Glutamatergic neuron (in vitro differentiated cells): ENCODE results near the gene YTHDC1. TPM values are rescaled to one million over a fixed set of nuclear protein-coding genes. Genes with fewer than 3 reads are reported as not detected.
"Not testable (repeated sequence)": the region's sequence is repeated elsewhere in the genome, so short reads cannot be mapped to it uniquely, and the experiment has no call there.

Experiments
- DNase-seq: peaks from one replicate; pipeline ENCODE4 v3.0.0; 2022
- H3K27ac Mint-ChIP-seq: one replicate; pipeline ENCODE4 v1.8.0; 2020; ENCODE audit warnings: mild to moderate bottlenecking, mixed read lengths, inconsistent platforms; ENCODE audit not compliant: unreplicated experiment
- H3K27me3 Mint-ChIP-seq: one replicate; pipeline ENCODE4 v1.8.0; 2020; ENCODE audit warnings: mild to moderate bottlenecking, moderate library complexity, mixed read lengths, inconsistent platforms; ENCODE audit not compliant: unreplicated experiment
- H3K36me3 Mint-ChIP-seq: one replicate; pipeline ENCODE4 v1.8.0; 2020; ENCODE audit warnings: mild to moderate bottlenecking, mixed read lengths, inconsistent platforms; ENCODE audit not compliant: unreplicated experiment
- H3K4me1 Mint-ChIP-seq: one replicate; pipeline ENCODE4 v1.8.0; 2020; ENCODE audit warnings: mild to moderate bottlenecking, low read depth, mixed read lengths, inconsistent platforms; ENCODE audit not compliant: unreplicated experiment
- H3K4me3 Mint-ChIP-seq: one replicate; pipeline ENCODE4 v1.8.0; 2020; ENCODE audit warnings: mild to moderate bottlenecking, mixed read lengths, inconsistent platforms; ENCODE audit not compliant: unreplicated experiment
- H3K9me3 Mint-ChIP-seq: one replicate; pipeline ENCODE4 v1.8.0; 2020; ENCODE audit warnings: mild to moderate bottlenecking, moderate library complexity, mixed read lengths, inconsistent platforms; ENCODE audit not compliant: unreplicated experiment
- long read RNA-seq: library from polyadenylated mRNA; unstranded; transcript quantifications from one replicate; pipeline ENCODE4 v2.0.0, GENCODE V29; 2020; ENCODE audit not compliant: unreplicated experiment
- total RNA-seq: library from RNA; stranded (reverse); fragmentation: NEBNext Ultra II Directional; extraction: Animal tissue kit (Norgen Biotek cat#: 25700); gene quantifications from one replicate; pipeline ENCODE4 v1.2.1, GENCODE V29; 2021; ENCODE audit not compliant: unreplicated experiment
- TF ChIP-seq, protein P1 (sequence below): fragments of 200-600 bp; sonication (generic); IDR thresholded peaks from one replicate; pipeline ENCODE4 v1.5.0; 2021; ENCODE audit not compliant: partially characterized antibody, unreplicated experiment

YTHDC1 gene
- 114 TPM for total RNA-seq
- long read RNA-seq, partial matches to known transcripts = 14 of 14 reads
- long read RNA-seq, other reads (novel, unspliced or antisense) = 0 of 14 reads

DNA sequence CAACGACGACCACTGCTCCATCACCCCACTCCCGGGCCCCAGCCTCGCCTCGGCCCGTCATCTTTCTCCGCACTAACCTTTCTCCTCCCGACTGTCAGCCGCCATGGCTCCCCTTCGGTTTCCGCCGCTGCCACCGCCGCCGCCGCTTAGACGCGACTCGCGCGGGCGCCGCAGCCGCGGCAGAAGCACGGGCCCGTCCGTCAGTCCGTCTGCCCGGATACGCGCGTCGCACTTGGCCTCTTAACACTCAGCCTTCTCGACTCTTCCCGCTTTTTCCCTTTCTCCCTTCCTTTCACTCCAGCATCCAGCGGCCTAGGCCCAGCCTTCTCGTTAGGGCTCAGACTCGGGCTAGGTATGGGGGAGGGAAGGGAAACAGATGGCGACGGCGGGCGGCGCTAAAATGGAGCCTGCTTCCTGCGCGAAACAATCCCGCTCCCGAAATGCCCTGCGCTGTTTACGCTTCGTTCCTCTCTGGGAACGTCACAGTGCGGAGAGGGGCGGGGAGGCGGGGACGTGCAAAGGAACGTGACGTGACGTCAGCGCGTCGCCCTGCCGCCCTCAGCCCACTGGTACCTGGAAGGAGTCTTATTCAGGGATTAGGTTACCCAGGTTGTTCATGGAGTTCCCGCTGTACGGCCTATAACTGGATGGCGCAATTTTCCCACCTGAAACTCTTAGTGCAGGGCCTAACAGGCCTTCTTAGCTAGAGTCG is at the start of gene YTHDC1:
YTHDC1 (minus strand) TSS at position 442 of the 712 bp plus-strand sequence; CDS start at position 105, 337 bp downstream.
- Mint-ChIP-seq H3K4me1 (peaks cover 12% of the 10 kb centered on the region), H3K9me3 (peaks cover 12% of the 10 kb centered on the region), H3K27ac (peak within 1 kb of the TSS; percentile 98), H3K27me3 (peaks cover 11% of the 10 kb centered on the region), H3K36me3 (no peaks in the 10 kb centered on the region), H3K4me3 (peak within 1 kb of the TSS; percentile 96)
- DNase-seq = peak; percentile 97
- TF ChIP-seq, protein P1, sequence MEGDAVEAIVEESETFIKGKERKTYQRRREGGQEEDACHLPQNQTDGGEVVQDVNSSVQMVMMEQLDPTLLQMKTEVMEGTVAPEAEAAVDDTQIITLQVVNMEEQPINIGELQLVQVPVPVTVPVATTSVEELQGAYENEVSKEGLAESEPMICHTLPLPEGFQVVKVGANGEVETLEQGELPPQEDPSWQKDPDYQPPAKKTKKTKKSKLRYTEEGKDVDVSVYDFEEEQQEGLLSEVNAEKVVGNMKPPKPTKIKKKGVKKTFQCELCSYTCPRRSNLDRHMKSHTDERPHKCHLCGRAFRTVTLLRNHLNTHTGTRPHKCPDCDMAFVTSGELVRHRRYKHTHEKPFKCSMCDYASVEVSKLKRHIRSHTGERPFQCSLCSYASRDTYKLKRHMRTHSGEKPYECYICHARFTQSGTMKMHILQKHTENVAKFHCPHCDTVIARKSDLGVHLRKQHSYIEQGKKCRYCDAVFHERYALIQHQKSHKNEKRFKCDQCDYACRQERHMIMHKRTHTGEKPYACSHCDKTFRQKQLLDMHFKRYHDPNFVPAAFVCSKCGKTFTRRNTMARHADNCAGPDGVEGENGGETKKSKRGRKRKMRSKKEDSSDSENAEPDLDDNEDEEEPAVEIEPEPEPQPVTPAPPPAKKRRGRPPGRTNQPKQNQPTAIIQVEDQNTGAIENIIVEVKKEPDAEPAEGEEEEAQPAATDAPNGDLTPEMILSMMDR = no peak

DNA sequence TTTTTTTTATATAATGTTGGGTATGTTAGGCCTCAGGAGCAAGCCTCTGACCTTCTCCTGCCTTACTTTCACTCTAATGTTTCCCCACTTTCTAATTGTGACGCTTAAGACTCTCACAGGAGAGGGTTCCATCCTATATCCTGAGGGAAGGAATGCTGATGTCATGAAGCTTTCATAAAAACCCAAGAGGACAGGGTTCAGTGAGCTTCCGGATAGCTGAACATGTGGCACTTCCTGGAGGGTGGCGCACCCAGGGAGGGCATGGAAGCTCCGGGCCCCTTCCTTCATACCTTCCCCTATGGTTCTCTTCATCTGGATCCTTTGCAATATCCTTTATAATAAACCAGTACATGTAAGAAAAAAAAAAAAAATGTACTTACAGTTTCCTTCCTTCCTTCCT is 49.4 kb upstream of the YTHDC1 start:
- Mint-ChIP-seq H3K36me3 (no peaks in the 10 kb centered on the region), H3K4me3 (no peak overlapping the region), H3K27ac (no peak overlapping the region), H3K27me3 (no peaks in the 10 kb centered on the region), H3K4me1 (peaks cover 2% of the 10 kb centered on the region), H3K9me3 (peaks cover 2% of the 10 kb centered on the region)
- no peak for DNase-seq
- TF ChIP-seq, protein P1 = no peak

DNA sequence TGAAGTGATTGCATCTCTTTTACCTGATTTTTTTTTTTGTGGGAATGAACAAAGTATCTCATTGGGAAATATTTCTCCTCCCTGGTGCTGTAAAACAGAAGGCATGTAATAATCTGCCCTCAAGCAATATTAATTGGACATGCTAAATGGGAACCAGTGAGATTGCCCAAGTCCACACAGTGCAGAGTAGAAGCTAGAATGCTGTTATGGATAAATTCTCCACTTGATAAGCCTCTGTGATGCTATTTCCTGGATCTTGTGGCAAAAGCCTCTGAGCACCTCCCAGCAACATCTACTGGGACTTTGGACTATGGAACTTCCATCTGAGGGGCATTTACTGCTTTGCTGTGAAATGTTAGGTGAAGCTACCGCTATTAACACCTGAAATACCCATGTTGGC is 46.9 kb upstream of the YTHDC1 start:
- TF ChIP-seq, protein P1 = no peak
- no peaks in the 10 kb centered on the region for H3K4me1 Mint-ChIP-seq
- no peaks in the 10 kb centered on the region for H3K36me3 Mint-ChIP-seq
- DNase-seq = no peak
- peaks cover 2% of the 10 kb centered on the region for H3K9me3 Mint-ChIP-seq
- no peak overlapping the region for H3K27ac Mint-ChIP-seq
- H3K27me3 Mint-ChIP-seq = no peaks in the 10 kb centered on the region
- no peak overlapping the region for H3K4me3 Mint-ChIP-seq

DNA sequence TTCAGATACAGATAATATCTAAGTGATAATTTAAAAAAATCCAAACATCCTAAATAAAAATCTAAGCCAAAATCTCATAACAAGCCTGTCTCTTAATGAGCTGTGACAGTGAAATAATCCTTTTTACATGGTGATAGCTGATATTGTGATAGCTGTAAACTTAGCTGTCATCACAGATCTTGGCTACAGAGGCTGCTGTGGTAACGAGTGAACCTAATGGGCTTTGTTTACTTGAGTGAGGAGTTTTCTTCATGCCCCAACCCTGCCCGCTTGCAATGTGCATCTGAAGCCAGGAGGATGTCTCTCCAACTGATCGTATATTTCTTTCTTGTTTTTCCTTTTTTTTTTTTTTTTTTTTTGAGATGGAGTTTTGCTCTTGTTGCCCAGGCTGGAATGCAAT is 41.5 kb upstream of the YTHDC1 start:
- Mint-ChIP-seq H3K36me3 (no peaks in the 10 kb centered on the region), H3K27me3 (no peaks in the 10 kb centered on the region), H3K4me1 (peaks cover 7% of the 10 kb centered on the region), H3K9me3 (peaks cover 2% of the 10 kb centered on the region), H3K4me3 (no peak overlapping the region), H3K27ac (no peak overlapping the region)
- TF ChIP-seq, protein P1 = no peak
- DNase-seq = no peak

DNA sequence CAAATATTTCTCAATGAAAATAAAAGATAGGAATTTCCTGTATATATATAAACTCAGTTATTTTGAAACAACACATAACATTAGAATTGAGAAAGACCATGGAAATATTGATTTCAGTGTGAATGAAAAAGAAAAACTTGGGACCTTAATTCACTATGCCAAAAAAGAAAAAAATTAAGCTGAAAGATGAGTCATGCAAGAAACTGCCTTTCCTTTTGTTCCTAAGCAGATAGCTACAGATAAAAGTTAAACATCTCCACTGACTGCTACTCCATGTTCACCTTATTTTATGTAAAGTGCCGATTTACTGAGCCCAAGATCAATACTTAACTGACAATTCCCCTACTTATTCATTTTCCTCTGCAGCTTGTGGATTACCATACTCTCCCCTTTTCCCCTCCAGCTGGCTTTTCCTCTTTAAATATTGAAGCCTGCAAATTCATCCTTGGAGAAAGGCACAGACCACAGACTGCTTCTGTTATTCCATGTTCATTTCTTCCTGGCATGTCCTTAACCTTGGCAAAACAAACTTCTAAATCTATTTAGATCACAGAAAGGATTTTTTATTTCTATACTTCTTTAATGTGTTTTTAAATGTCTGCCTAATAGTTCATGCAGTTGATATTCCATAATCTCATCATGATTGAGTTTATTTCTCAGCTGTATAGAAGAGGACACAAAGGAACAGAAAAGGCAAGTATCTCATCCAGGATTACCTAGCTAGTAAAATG is 40.5 kb upstream of the YTHDC1 start:
- Mint-ChIP-seq H3K4me1 (peaks cover 7% of the 10 kb centered on the region), H3K27me3 (no peaks in the 10 kb centered on the region), H3K27ac (no peak overlapping the region), H3K36me3 (no peaks in the 10 kb centered on the region), H3K4me3 (no peak overlapping the region), H3K9me3 (peaks cover 1% of the 10 kb centered on the region)
- TF ChIP-seq, protein P1 = no peak
- no peak for DNase-seq

DNA sequence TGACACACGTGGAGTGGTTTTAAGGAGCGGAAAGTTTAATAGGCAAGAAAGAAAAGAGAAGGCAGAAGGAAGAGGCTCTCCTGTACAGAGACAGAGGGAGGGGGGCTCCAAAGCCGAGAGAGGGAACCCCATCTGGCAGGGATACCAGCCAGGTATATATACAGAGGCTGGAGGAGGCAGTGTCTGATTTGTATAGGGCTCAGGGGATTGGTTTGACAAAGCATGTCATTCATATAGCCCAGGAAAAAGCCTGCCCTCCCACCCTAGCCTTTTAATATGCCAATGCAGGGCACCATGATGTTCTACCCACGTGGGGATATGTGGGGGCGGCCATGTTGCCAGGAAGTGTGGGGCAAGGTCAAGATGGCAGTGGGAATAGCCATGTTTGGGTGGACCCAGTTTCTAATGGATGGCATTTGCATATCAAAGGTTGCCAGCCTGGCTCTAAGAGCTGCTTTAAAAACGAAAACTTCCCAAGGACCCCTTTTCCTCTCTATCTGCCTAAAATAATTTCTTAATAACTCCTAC is 39.6 kb upstream of the YTHDC1 start:
- not testable (repeated sequence) for H3K4me1 Mint-ChIP-seq, H3K27me3 Mint-ChIP-seq, H3K4me3 Mint-ChIP-seq, H3K9me3 Mint-ChIP-seq, H3K27ac Mint-ChIP-seq, H3K36me3 Mint-ChIP-seq, DNase-seq
